PC-3 (cell line): Measurements from ENCODE around the gene ZDHHC6. TPM values are rescaled to one million over a fixed set of nuclear protein-coding genes. Genes with fewer than 3 reads are reported as not detected.
A peak's percentile ranks its signal among the peaks of the same experiment; 100 is the strongest.

ENCODE experiments used
- ATAC-seq: fragments of 200-7000 bp; cut with Tn5 transposase; 2 replicates; pipeline ENCODE4 v1.9.1; 2020; ENCODE audit warnings: mild to moderate bottlenecking, moderate library complexity
- BruUV-seq: library from RNA; stranded (reverse); fragments of 400-500 nt; replicated peaks from 2 replicates; lab custom pipeline; 2021; lab: Mats Ljungman, UMichigan
- CTCF ChIA-PET: fragments of 300-600 bp; sonication (Branson Sonifier 250); formaldehyde crosslinking; loops from one replicate; lab custom pipeline; 2022; ENCODE audit warnings: antibody characterized with exemption; lab: Charles Lee
- POLR2A ChIA-PET: fragments of 300-600 bp; sonication (Branson Sonifier 250); formaldehyde crosslinking; loops from one replicate; lab custom pipeline; 2022; ENCODE audit warnings: antibody characterized with exemption; ENCODE audit not compliant: unreplicated experiment; lab: Charles Lee
- DNase-seq: peaks from one replicate; pipeline ENCODE4 v3.0.0-alpha.2; 2015
- H2AFZ ChIP-seq: fragments of 300-600 bp; sonication (generic); 2 replicates; pipeline ENCODE4 v1.6.0; 2016; ENCODE audit warnings: antibody characterized with exemption, low read length
- H3F3A ChIP-seq: fragments of 300-600 bp; sonication (generic); one replicate; pipeline ENCODE4 v1.6.0; 2017; ENCODE audit warnings: antibody characterized with exemption, low read length, control low read depth, mild to moderate bottlenecking; ENCODE audit not compliant: unreplicated experiment
- H3K27ac ChIP-seq: fragments of 300-600 bp; sonication (generic); 2 replicates; pipeline ENCODE4 v1.5.1; 2016; ENCODE audit warnings: mild to moderate bottlenecking, low read length
- H3K27me3 ChIP-seq: fragments of 300-600 bp; sonication (generic); 2 replicates; pipeline ENCODE4 v1.6.1; 2016; ENCODE audit warnings: low read length, mixed read lengths
- H3K36me3 ChIP-seq: fragments of 300-600 bp; sonication (generic); 2 replicates; pipeline ENCODE4 v1.6.1; 2016; ENCODE audit warnings: low read depth, mixed run types, low read length, mixed read lengths
- H3K4me1 ChIP-seq: fragments of 300-600 bp; sonication (generic); 2 replicates; pipeline ENCODE4 v1.5.1; 2016; ENCODE audit warnings: low read length; ENCODE audit not compliant: insufficient read depth
- H3K4me2 ChIP-seq: fragments of 300-600 bp; sonication (generic); 2 replicates; pipeline ENCODE4 v1.6.0; 2016; ENCODE audit warnings: low read length
- H3K4me3 ChIP-seq: fragments of 300-600 bp; sonication (generic); 2 replicates; pipeline ENCODE4 v1.5.1; 2016; ENCODE audit warnings: mild to moderate bottlenecking, low read length, mixed read lengths
- H3K79me2 ChIP-seq: fragments of 300-600 bp; sonication (generic); 2 replicates; pipeline ENCODE4 v1.6.1; 2017; ENCODE audit warnings: low read length, mixed read lengths
- H3K9ac ChIP-seq: fragments of 300-600 bp; sonication (generic); 2 replicates; pipeline ENCODE4 v1.6.0; 2016; ENCODE audit warnings: mild to moderate bottlenecking, low read length
- H3K9me2 ChIP-seq: fragments of 300-600 bp; sonication (generic); replicated peaks from 2 replicates; pipeline ENCODE4 v1.6.1; 2016; ENCODE audit warnings: mixed run types, low read length, mixed read lengths
- H3K9me3 ChIP-seq: fragments of 300-600 bp; sonication (generic); 2 replicates; pipeline ENCODE4 v1.6.1; 2016; ENCODE audit warnings: low read length, mixed read lengths
- H4K20me1 ChIP-seq: fragments of 300-600 bp; sonication (generic); 2 replicates; pipeline ENCODE4 v1.6.1; 2016; ENCODE audit warnings: low read length, mixed read lengths
- CTCF ChIP-seq: fragments of 300-600 bp; sonication (generic); conservative IDR thresholded peaks from 2 replicates; pipeline ENCODE4 v1.5.1; 2017; ENCODE audit warnings: antibody characterized with exemption, low read depth, mild to moderate bottlenecking, low read length
- EZH2 ChIP-seq: fragments of 300-600 bp; sonication (generic); IDR thresholded peaks from one replicate; pipeline ENCODE4 v1.6.1; 2017; ENCODE audit warnings: antibody characterized with exemption, mild to moderate bottlenecking, low read length; ENCODE audit not compliant: unreplicated experiment
- EZH2phosphoT487 ChIP-seq: fragments of 300-600 bp; sonication (generic); IDR thresholded peaks from 2 replicates; pipeline ENCODE4 v1.6.1; 2018; ENCODE audit warnings: mild to moderate bottlenecking, antibody characterized with exemption, low read length, borderline replicate concordance
- intact Hi-C: fragments of 100-400 bp; cut with micrococcal nuclease; formaldehyde crosslinking; loops from 2 replicates; pipeline ENCODE4 v1.9.0; 2023
- total RNA-seq: library from RNA; depleted of rRNA; stranded (reverse); fragments of >200 nt; gene quantifications from 2 replicates; pipeline ENCODE4 v1.2.3, GENCODE V29; 2014

The ZDHHC6 gene
- total RNA-seq, 1 experiment from 2014 or later = 17.7 TPM

GRCh38 chr10:112461029-112461887, 14.5 kb upstream of the ZDHHC6 start:
- peak; percentile 29 for DNase-seq
- ATAC-seq = no peak; the same call in 1 of the 2 replicates
- H3K27ac ChIP-seq = no peak overlapping the region

GRCh38 chr10:112460366-112460765, 13.7 kb upstream of the ZDHHC6 start:
- POLR2A ChIA-PET = no interaction called here
- Histone ChIP-seq H3K9me3 (no peaks in the 10 kb centered on the region), H3K4me1 (no peaks in the 10 kb centered on the region), H3K79me2 (no peaks in the 10 kb centered on the region), H3F3A (no peaks in the 10 kb centered on the region), H3K27ac (no peak overlapping the region), H3K9me2 (no peaks in the 10 kb centered on the region), H3K9ac (no peak overlapping the region), H3K27me3 (no peaks in the 10 kb centered on the region), H2AFZ (no peak overlapping the region), H3K36me3 (no peaks in the 10 kb centered on the region; the same call in 1 of the 2 replicates), H4K20me1 (no peaks in the 10 kb centered on the region), H3K4me3 (no peak overlapping the region), H3K4me2 (no peak overlapping the region)
- no peak for ATAC-seq
- DNase-seq = no peak
- intact Hi-C loops = no loop called here
- CTCF ChIA-PET = no interaction called here
- BruUV-seq = no TSS peak
- no peak for TF ChIP-seq EZH2phosphoT487
- TF ChIP-seq CTCF = no peak
- no peak for TF ChIP-seq EZH2

More at GRCh38 chr10:112461029-112461887, 14.5 kb upstream of the ZDHHC6 start:
- Histone ChIP-seq H3K9me3 (no peaks in the 10 kb centered on the region), H3K79me2 (no peaks in the 10 kb centered on the region), H3K4me2 (no peak overlapping the region), H4K20me1 (no peaks in the 10 kb centered on the region), H3K36me3 (no peaks in the 10 kb centered on the region; the same call in 1 of the 2 replicates), H3K27me3 (no peaks in the 10 kb centered on the region), H2AFZ (no peak overlapping the region), H3F3A (no peaks in the 10 kb centered on the region), H3K4me3 (no peak overlapping the region), H3K9me2 (no peaks in the 10 kb centered on the region), H3K9ac (no peak overlapping the region), H3K4me1 (no peaks in the 10 kb centered on the region)
- TF ChIP-seq EZH2phosphoT487 = no peak
- no peak for TF ChIP-seq EZH2
- no peak for TF ChIP-seq CTCF
- ChIA-PET POLR2A (interaction anchor here (0.7 kb wide), 1 partner anchor 40 kb away, joined by 6 read pairs; no protein-coding TSS in a partner anchor), CTCF (no interaction called here)
- no TSS peak for BruUV-seq
- intact Hi-C loops = no loop called here

GRCh38 chr10:112456533-112456932, 9.8 kb upstream of the ZDHHC6 start:
- H3K27ac ChIP-seq = no peak overlapping the region
- H2AFZ ChIP-seq = no peak overlapping the region
- no peak overlapping the region for H3K4me3 ChIP-seq
- no peaks in the 10 kb centered on the region for H3K9me3 ChIP-seq
- no peaks in the 10 kb centered on the region for H3K4me1 ChIP-seq
- ChIA-PET CTCF (no interaction called here), POLR2A (no interaction called here)
- no peaks in the 10 kb centered on the region for H4K20me1 ChIP-seq
- intact Hi-C loops = no loop called here
- no peaks in the 10 kb centered on the region for H3K36me3 ChIP-seq
- ATAC-seq (no peak), DNase-seq (no peak)
- H3K9me2 ChIP-seq = no peaks in the 10 kb centered on the region
- no peak overlapping the region for H3K4me2 ChIP-seq
- BruUV-seq = no TSS peak
- no peak overlapping the region for H3K9ac ChIP-seq
- TF ChIP-seq CTCF (0 out of 2 replicates have a peak, but pooled peaks have one; percentile 10), EZH2phosphoT487 (no peak)
- no peaks in the 10 kb centered on the region for H3K79me2 ChIP-seq
- no peaks in the 10 kb centered on the region for H3F3A ChIP-seq
- H3K27me3 ChIP-seq = no peaks in the 10 kb centered on the region
